Right kidney (tissue), 1 donor: ENCODE measurements around the gene RNF114.

Source experiments
- DNase-seq: peaks from one replicate; pipeline ENCODE4 v3.0.0-alpha.2; 2016

Gene RNF114

DNA sequence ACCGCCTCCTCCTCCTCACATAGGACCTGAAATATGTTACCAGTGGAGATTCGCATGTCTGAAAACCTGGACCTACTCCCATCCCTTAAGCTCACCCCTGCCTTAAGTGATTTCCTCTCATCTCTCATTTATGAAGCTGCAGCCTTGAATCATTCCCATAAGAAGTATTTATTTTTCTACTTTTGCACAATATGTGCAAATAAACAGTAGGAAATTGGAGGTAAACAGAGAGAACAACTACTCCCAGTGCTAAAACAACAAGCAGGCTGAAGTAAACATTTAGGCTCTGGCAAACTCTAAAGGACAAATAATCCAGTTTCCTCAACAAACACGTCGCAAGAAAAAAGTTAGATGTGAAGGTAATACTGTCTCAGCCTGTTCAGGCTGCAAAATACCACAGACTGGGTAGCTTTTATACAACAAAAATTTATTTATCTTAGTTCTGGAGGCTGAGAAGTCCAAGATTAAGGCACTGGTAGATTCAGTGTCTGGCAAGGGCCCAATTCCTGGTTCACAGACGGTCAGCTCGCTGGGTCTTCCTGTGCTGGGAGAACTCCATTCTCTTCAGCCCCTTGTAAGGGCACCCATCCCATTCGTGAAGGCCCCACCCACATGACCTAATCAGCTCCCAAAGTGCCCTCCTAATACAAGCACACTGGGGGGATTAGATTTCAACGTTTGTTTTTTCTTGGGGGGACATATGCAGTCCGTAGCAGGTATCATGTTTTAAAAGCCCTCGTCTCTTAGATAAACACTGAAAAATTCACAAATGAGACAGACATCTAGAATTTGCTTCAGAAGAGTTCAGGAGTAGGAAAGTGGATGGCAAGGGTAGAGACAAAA is 36.4 kb upstream of the RNF114 start:
- no peak for DNase-seq

DNA sequence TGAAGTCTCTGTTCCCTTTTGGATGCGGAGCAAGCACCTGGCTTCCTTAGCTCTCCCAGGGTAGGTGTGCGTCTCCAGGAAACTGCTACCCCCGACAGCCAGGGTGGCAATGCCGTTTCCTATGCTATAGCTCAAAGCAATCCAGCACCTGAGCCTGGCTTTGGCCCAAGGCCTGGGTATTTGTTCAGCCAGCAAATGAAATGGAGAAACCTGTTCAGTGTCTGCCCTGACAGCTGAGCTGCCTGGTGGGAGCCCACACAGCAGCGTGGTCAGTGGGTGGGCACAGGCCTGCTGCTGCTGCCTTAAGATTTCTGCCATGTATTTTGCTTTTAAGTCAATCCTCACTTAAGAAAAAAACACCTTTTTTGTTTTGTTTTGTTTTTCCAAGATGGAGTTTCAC is 34.6 kb upstream of the RNF114 start:
- no peak for DNase-seq

DNA sequence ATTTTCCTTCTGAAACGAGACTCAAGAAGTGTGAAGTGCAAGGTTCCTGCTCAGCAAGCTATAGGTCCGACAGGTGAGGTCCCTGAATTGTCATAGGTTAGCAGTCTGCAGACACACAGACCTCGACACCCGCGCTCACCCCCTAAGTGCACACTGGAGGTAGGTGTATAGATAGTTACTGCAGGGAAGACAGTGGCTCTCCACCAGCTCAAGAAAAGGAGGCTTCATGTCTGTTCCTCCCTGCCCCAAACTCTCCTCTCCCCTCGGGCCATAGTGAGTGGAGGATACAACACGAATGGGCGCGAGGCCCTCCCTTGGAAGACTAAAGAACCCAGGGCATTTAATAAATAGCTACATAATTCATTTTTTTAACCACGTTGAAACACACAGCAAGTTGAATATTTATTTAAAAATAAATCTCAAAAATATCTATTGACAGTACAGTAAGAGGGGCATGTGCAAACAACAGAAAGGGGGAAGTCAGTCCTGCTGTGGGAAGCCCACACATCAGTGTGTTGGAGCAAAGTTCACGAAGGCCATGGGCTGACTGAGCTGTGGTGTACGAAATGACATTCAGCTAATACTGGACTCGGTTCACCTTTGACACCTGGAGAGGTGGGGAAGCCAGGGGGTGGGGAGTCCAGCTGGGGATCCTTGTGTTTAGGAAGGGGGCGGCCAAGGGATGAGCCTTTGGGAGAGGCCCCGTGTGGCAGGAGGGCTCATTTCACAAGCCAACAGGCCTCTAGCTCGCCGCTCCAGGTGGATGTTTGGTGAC is 31.6 kb upstream of the RNF114 start:
- DNase-seq: no peak

DNA sequence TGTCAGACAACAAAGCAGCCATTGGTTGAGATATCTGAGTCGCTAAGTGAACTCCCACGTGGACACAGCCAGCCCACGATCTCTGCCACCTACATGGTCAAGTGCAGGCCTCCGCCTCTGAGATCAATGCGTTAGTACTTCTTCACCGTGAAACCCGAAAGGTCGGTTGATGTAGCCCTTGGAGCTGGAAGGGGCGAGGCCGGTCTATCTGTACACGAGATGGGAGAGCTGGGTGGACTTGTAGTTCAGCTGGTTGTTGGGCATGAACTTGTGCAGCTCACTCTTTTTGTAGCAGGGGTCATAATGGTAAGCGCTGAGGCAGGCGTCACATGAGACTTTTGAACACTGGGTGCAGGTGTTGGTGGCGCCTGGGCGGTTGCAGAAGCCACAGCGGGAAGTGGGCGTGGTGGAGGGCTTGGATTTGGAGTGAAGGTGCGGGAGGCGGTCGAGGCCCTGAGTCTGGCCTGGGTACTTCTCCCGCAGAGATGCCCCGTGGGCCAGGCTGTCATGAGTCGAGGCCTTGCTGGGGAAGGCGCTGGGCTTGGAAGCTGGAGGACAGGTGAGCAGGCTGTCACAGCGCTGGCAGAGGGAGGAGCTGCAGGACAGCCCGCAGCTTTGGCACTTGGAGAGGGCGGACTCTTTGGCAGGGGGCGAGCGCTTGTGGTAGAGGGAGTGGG is 30.6 kb upstream of the RNF114 start:
- no peak for DNase-seq

DNA sequence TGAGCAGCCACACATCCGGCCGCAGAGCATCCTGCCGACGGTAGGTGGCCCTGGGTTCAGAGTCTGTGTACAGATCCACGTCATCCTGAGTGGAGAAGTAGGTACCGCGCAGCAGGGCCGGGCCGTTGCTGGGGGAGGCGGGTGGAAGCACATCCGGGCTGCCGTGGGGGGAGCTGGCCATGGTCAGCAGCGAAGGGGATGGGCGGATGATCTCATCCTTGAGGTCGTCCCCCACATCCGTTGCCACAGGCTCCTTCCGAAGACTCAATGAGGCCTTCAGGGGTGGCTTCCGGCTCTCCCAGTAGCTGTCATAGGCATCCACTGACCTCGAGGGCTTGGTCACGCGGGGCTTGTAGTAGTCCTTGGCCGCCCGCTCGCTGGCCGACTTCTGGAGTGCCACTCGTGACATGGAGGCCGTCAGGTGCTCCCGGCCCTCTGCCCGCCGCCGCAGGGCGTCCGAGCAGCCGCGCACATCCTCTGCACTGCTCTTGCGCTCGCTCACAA is 30.0 kb upstream of the RNF114 start:
- DNase-seq: no peak

DNA sequence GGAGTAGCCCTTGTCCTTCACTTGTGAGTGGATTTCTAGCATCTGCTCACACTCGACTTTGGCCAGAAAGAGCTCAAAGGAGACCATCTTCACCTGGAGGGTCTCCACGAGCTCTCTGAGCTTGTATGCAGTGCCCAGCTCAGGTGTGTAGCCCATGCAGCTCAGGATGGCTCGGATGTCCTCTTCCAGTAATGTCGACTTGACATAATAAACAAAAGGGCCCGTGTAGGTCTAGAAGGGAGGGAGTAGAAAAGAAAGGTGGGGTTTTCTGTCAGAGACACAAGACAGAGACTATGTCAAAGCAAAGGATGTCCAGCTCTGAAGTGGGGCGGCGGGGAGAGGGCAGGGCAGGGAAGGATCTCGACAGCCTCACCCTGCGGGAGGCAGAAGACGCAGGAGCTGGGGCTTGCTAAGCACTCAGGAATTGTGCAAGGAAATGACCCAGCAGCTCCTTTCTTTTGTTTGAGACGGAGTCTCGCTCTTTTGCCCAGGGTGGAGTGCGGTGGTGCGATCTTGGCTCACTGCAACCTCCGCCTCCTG is 29.5 kb upstream of the RNF114 start:
- DNase-seq: no peak

DNA sequence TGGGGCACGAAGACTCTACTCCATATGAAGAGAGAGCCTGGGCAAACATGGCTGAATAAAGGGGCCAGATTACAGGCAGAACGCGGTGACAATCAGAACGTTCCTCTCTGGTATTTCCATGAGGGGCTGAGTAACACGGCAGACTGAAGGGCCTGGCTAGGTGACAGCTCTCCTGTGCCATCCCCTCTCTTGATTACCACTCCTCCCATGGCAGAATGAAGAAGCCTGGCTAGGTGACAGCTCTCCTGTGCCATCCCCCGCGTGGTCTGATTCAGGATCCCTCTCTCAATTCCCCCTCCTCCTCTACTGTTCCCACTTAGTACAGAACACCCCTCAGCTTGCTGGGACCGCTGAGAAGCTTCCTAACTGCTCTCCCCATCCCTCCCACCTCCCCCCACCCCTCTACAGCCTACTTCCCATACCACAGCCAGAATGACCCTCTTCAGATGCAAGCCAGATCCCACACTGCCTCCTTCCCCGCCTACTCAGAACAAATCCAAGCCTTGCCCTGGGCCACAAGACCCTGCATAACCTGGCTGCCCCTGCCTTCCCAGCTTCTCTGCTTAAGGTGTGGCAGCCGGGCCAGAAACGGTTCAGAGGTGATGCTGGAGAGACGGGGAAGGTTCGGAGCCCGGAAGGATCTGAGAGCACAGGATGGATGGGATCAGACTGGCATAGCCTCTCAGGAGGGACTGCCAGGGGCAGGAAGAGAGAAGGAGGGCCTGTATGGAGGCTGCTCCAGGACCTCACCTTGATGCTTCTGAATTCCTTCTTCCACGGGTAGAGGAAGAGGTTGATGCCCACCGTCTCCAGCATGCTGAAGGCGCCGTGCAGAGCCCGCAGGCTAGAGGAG is 28.6 kb upstream of the RNF114 start:
- DNase-seq: no peak

DNA sequence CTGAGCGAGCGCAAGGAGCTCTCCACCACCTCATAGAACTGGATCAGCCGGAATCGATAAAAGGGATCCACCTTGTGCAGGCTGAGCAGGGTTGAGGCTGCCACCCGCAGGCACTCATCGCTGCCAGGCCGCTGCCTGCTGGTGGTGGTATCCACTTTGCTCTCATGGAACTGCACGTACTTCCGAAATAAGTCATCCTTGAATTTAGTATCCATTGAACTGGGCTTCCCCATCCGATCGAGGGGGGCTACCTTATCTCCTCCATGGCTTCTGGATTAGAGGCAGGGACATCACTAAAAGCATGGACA is 28.0 kb upstream of the RNF114 start:
- no peak for DNase-seq

DNA sequence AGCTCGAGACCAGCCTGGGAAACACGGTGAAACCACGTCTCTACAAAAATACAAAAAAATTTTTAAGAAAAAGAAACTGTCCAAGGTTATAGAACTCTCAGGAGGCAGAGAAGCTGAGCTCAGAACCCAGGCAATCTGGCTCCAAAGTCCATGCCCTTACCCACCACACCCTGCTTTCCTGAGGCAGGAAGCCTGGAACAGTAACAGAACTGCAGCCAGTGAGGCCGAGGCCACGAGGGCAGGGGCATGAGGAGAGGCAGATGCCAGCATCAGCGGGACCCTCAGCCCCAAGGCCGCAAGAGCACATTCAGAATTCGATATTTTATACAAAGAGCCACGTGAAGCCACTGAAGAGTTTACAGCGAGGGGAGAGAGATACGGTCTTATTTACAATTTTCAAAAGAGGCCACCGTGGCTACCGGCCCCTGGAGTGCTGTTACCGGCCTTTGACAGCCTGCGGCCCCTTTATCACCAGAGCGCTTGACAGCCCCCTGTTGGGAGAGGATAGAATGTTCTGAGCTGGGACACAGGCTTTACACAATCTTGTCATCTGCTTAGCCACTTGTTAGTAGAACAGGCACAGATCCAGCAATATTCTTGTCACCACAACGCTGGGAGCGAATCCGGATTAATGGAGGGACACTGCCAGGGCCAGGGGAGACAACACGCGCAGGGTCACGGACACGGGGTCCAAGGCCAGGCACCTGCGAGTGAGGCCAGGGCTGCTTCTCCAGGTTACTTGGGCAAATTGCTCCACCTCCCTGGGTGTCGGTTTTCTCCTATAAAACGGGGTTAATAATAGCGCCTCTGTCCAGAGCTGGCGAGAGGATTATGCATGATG is 26.5 kb upstream of the RNF114 start:
- DNase-seq: no peak

DNA sequence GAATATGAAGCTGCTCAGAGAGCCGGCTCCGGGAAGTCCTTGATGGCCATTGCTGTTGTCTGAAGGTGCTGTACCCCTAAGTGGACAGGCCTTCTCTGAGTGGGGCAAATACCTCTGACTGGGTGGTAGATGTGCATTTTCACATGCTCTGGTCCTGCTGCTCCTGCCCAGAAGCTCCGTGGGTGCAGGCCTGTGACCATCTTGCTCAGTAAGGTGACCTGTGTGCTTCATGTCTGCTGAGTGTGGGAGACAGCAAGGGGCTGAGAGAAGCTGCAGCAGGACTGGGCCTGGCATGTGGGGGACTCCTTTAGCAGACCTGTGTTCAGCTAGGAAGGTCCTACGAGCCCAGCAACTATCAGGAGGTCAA is 25.9 kb upstream of the RNF114 start:
- no peak for DNase-seq

DNA sequence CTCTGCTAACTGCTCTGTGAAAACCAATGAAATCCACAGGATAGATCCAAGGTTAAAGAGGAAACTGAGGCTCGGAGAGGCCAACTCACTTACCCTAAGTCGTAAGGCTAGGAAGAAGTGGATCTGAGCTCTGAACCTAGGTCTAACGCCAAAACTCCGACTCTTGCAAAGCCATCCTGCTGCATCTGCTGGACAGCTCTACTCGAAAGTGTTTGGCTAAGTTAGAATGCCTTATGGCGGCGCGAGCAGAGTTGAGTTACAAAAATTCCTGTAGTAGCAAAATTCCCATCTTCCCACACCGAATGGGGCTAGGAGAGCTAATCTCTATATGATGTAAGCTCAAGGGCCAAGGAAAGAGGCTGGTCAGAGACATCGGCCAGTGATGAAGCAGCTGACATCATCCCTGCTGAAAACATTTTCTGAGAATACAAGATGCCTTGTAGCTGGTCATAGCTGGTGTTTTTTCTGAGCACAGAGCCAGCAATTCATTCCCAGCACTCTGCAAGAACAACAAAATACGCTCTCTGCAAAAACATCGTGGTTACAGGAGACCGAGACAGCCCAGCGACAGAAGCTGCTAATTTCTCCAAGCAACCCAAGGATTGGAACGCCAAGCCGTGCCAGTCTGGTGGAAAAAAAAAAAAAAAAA is 22.7 kb upstream of the RNF114 start:
- DNase-seq: no peak

DNA sequence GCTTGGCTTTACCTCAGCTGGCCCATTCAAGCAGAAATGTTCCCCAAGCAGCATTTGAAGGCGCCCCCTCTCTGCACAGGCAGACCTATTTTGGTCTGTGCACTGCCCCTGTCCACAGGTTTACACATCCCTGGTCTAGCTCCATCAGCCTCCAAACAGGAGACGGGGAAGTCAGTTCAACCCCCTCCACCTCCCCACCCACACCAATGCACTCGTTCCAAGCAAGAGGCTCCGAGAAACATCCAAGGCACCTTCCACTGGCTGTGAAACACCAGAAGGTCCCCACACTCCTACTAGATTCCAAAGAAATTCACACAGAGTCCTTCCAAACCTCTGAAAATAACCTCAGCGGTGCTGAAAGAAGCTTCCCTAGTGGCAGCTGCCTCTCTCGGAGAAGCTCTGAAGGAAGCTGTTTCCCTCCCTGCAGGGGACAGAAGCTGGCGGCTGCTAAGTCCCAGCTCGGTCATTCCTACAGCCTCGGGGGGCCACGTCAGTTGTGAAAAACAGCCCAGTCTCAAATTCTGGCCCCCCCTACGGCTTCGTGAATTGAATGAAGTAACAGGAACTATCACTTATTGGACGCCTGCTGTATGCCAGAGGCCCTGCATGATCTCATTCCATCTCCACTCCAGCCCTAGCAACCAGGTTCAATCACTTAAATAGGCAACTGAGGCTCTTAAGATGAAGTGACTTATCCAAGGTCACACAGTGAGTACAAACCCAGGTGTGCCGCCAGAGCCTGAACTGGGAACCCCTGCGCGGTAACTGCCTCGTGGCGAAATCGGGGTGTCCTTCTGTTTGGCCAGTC is 21.7 kb upstream of the RNF114 start:
- no peak for DNase-seq

DNA sequence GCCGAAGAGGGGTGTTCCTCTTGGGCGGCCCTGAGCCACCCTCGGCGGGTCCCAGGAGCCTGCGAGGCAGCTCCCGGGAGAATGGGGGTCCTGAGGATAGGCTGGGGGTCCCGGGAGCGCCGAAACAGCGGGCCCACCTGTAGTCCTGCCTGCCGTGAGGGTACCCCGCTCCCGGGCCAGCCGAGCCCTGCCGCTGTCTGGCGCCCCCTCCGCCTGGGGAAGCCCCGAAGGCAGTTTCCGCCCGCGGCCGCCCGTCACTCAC is 21.1 kb upstream of the RNF114 start:
- DNase-seq: no peak

DNA sequence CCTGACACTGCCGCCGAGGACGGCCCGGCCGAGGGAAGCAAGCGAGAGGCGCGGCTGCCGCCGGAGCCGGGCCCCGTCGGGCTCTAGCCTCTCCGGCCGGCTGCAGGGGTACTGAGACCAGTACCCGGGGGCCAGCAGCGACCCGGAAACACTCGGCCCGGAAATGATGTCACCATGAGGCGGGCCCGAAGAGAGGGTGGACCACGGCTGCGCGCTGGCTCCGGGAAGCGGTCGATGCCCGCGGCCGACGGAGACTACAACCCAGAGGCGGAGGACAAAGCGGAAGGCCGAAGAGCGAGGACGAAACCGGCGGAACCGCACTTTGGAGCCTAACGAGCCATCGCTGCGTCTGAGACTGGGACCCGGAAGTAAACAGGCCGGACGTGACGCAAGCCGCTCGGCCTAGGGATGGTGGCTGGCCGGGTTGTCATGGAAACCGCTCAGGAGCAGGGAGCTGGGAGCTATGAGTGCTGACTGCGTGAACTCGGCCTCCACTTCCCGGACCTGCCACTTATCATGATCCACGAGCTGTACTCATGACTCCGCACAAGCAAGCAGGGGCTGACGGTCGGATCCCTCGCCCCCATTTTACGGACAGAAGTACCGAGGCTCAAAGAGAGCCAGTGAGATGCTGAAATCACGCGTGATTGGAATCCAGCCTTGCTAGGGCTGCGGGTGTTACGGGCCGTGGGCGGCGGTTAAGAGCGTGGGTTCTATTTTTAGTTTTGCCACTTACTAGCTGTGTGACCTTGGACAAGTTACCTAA is 20.6 kb upstream of the RNF114 start, which contains the start of gene SPATA2:
SPATA2 (minus strand) TSS at position 150 of the 766 bp plus-strand sequence. CDS start 7,039 bp downstream, outside the sequence.
- peak; percentile 100 for DNase-seq

DNA sequence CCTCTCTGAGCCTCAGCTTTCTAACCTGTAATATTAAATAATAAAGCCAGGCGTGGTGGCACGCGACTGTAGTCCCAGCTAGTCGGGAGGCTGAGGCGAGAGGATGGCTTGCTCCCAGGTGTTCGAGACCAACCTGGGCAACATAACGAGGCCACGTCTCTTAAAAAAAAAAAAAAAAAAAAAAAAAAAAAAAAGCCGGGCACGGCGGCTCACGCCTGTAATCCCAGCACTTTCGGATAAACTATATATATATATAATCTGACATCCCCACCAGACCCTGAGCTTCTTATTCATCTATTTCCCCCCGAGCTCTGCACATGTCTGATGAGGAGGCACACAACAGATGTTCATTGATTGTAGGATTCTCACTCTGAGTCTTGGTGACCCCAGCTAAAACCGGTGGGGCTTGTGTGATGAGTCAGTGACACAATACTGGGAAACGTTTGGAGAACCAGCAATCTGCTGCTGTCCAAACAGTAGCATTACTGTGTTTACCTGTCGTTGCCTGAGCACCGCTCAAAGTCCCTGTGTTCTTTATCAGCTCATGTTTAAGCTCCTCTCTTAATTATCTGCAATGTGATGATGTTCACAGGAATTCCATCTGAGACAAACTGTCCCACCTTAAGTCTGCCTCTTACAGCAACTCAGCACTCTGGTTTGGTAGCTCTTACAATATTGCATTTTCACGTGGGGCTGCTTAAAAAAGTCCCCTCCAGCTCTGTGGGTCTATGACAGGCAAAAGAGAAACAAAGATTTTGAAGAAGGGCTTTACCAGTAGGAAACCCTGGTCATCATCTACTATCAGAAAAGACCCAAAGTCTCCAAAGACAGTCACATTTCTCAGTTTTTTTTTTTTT is 19.8 kb upstream of the RNF114 start:
- DNase-seq: peak; percentile 58

DNA sequence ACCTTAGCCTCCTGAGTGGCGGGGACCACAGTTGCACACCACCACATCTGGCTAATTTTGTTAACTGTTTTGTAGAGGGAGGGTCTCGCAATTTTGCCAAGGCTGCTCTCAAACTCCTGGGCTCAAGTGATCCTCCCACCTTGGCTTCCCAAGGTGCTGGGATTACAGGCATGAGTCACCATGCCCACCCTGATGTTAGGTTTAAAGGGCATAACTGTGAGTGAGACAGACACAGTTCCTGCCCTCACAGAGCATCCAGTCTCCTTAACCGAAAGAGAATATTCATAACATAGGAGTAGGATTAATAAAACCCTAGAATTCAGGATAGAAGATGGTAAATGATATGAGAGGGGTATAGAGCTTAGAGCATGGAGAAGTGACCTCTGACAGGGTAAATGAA is 17.8 kb upstream of the RNF114 start:
- no peak for DNase-seq

DNA sequence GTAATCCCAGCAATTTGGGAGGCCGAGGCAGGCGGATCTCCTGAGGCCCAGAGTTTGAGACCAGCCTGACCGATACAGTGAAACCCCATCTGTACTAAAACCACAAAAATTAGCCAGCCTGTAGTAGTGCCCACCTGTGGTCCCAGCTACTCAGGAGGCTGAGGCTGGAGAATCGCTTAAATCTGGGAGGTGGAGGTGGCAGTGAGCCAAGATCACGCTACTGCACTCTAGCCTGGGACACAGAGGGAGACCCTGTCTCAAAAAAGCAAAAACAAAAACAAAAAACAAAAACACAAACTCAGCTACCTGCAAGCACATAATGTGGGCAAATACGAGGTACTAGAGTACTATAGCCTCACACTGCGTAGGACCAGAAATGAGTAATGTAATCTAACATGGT is 17.2 kb upstream of the RNF114 start:
- no peak for DNase-seq

DNA sequence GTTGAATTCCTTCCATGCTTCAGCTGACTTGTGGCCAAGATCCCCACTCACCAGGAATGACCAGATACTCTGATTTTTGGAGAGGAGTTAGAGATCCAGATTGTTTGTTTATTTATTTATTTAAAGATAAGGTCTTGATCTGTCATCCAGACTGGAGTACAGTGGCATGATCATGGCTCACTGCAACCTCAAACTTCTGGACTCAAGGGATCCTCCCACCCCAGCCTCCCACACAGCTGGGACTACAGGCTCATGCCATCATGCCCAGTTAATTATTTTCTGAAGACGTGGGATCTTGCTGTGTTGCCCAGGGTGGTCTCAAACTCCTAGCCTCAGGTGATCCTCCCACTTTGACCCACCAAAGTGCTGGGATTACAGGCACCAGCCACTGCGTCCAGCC is 16.7 kb upstream of the RNF114 start:
- no peak for DNase-seq
